K562 (cell line): ENCODE data around the gene RPS6KA4. TPM values are rescaled to one million over a fixed set of nuclear protein-coding genes. Genes with fewer than 3 reads are reported as not detected.

Experiments
- ATAC-seq: fragments of 200-7000 bp; cut with Tn5 transposase; 3 replicates; pipeline ENCODE4 v1.9.1; 2020; ENCODE audit warnings: moderate library complexity
- BruUV-seq: library from RNA; stranded (reverse); fragments of 400-500 nt; replicated peaks from 2 replicates; lab custom pipeline; 2021; lab: Mats Ljungman, UMichigan
- CTCF ChIA-PET: fragments of 300-600 bp; formaldehyde crosslinking; extraction: SDS; loops from one replicate; lab custom pipeline; 2021; ENCODE audit warnings: low intra/inter-chr PET ratio; lab: Yijun Ruan, JAX
- POLR2A ChIA-PET: fragments of 300-600, 350-650 bp; sonication (Branson Sonifier 250); formaldehyde crosslinking; extraction: SDS; loops from one replicate; lab custom pipeline; 2021; ENCODE audit warnings: antibody characterized with exemption, inconsistent platforms; lab: Yijun Ruan, JAX
- DNase-seq, 4 experiments: peaks; one replicate each; pipeline versions ENCODE4 v3.0.0 to v3.0.0-alpha.2; 2011 to 2018; ENCODE audit warnings: low spot score in 3 of 4, mixed read lengths in 3 of 4; ENCODE audit errors: extremely low read depth in 1 of 4
- FAIRE-seq: peaks from 2 replicates; lab custom pipeline; 2011; peaks lifted over from hg19 to GRCh38; lab: Jason Lieb, UNC
- H2AFZ ChIP-seq: 2 replicates; pipeline ENCODE4 v1.6.0; 2011; ENCODE audit warnings: low read depth, low read length, control low read depth, inconsistent platforms
- H3K27ac ChIP-seq: fragments of 200-600 bp; 3 replicates; pipeline ENCODE4 v1.8.0; 2011; ENCODE audit warnings: low read depth, mild to moderate bottlenecking, control low read depth, inconsistent platforms, low read length, moderate library complexity, mixed read lengths; ENCODE audit errors: extremely low read depth
- H3K27me3 ChIP-seq, 2 experiments: fragments of 300-600 bp in 1 of 2; 2 replicates in 1 of 2; 3 replicates in 1 of 2; pipeline versions ENCODE4 v1.6.0 to v1.8.0; 2011; ENCODE audit warnings: inconsistent platforms in 2 of 2, low read length in 2 of 2, mild to moderate bottlenecking in 1 of 2, mixed read lengths in 1 of 2, moderate library complexity in 1 of 2; ENCODE audit not compliant: control insufficient read depth in 2 of 2, insufficient read depth in 2 of 2
- H3K36me3 ChIP-seq: fragments of 300-600 bp; 3 replicates; pipeline ENCODE4 v1.8.0; 2011; ENCODE audit warnings: mild to moderate bottlenecking, low read length, inconsistent platforms; ENCODE audit not compliant: control insufficient read depth, insufficient read depth
- H3K4me1 ChIP-seq, 2 experiments: fragments of 200-600 bp in 1 of 2; replicated peaks in 1 of 2; 2 replicates in 1 of 2; 3 replicates in 1 of 2; pipeline versions ENCODE4 v1.5.1 to v1.8.0; 2011; ENCODE audit warnings: inconsistent platforms in 2 of 2, low read length in 2 of 2, mild to moderate bottlenecking in 1 of 2, mixed read lengths in 1 of 2, moderate library complexity in 1 of 2; ENCODE audit not compliant: control insufficient read depth in 2 of 2, insufficient read depth in 2 of 2
- H3K4me2 ChIP-seq: 2 replicates; pipeline ENCODE4 v1.6.1; 2011; ENCODE audit warnings: low read length, control low read depth, inconsistent platforms, mixed read lengths; ENCODE audit not compliant: insufficient read depth
- H3K4me3 ChIP-seq: fragments of 200-600 bp; sonication (generic), shearing (Covaris generic); 2 replicates; pipeline ENCODE4 v1.5.1; 2016; ENCODE audit warnings: control low read depth, inconsistent platforms
- H3K79me2 ChIP-seq: fragments of 200-600 bp; 3 replicates; pipeline ENCODE4 v1.8.0; 2011; ENCODE audit warnings: low read length, inconsistent platforms; ENCODE audit not compliant: control insufficient read depth, insufficient read depth
- H3K9ac ChIP-seq, 2 experiments: 2 replicates each; pipeline versions ENCODE4 v1.6.0 to v1.6.1; 2011; ENCODE audit warnings: low read depth in 2 of 2, low read length in 2 of 2, control low read depth in 1 of 2, inconsistent platforms in 1 of 2, mild to moderate bottlenecking in 1 of 2, mixed read lengths in 1 of 2; ENCODE audit not compliant: insufficient read depth in 1 of 2
- H3K9me1 ChIP-seq: one replicate; pipeline ENCODE4 v1.6.0; 2011; ENCODE audit warnings: inconsistent platforms, mild to moderate bottlenecking, low read length, moderate library complexity; ENCODE audit not compliant: control insufficient read depth, insufficient read depth
- H3K9me3 ChIP-seq: replicated peaks from 2 replicates; pipeline ENCODE4 v1.5.1; 2011; ENCODE audit warnings: low read depth, low read length, inconsistent platforms; ENCODE audit not compliant: control insufficient read depth, insufficient read depth
- H4K20me1 ChIP-seq: replicated peaks from 2 replicates; pipeline ENCODE4 v1.6.1; 2011; ENCODE audit warnings: low read length, inconsistent platforms, mixed read lengths; ENCODE audit not compliant: control insufficient read depth, insufficient read depth
- CEBPB ChIP-seq: fragments of 450-650 bp; IDR thresholded peaks from 2 replicates; pipeline ENCODE4 v1.6.1; 2016; ENCODE audit warnings: missing genetic modification characterization, missing compliant biosample characterization
- PML ChIP-seq: IDR thresholded peaks from 2 replicates; pipeline ENCODE4 v1.6.1; 2012; ENCODE audit warnings: low read length, inconsistent platforms
- RBFOX2 ChIP-seq: fragments of 200-400 bp; formaldehyde crosslinking; IDR thresholded peaks from 2 replicates; pipeline ENCODE4 v1.6.1; 2017; ENCODE audit warnings: low read depth, mild to moderate bottlenecking, low read length, moderate library complexity
- WGBS: fragments of 100-300 bp; shearing (Covaris generic); methylation state at CpG from one replicate; pipeline ENCODE4 v1.1.6; 2016; ENCODE audit warnings: low coverage, mixed read lengths; ENCODE audit not compliant: insufficient coverage; ENCODE audit errors: missing lambda C conversion rate; 5-methylcytosine and 5-hydroxymethylcytosine counted together
- in situ Hi-C: fragments of 300-500 bp; cut with MboI; formaldehyde crosslinking; loops from 4 replicates; pipeline ENCODE4 v1.15.0; 2018; ENCODE audit warnings: inconsistent platforms, mixed read lengths
- intact Hi-C: fragments of 100-400 bp; cut with micrococcal nuclease; formaldehyde crosslinking; loops from 2 replicates; pipeline ENCODE4 v1.14.2; 2022
- polyA plus RNA-seq, 8 experiments: library from polyadenylated mRNA; depleted of rRNA in 4 of 8; stranded (reverse) in 5 of 8; unstranded in 3 of 8; fragments of >200 nt; fragmentation: Nextera tagmentation in 2 of 8; fragmentation: Illumina TruSeq in 1 of 8; extraction: Ambion mirVana in 2 of 8; extraction: Trizol in 1 of 8; gene quantifications; 2 replicates each; pipeline versions ENCODE4 v1.2.1 to v1.2.3, GENCODE V29; 2011 to 2014; ENCODE audit warnings: inconsistent platforms in 1 of 8, missing spikeins in 1 of 8
- total RNA-seq, 7 experiments: library from RNA; depleted of rRNA in 6 of 7; stranded (reverse); fragments of >200 nt in 6 of 7; fragmentation: Illumina TruSeq in 2 of 7; extraction: Trizol in 2 of 7; gene quantifications; 2 replicates each; pipeline versions ENCODE4 v1.2.1 to v1.2.3, GENCODE V29; 2011 to 2021; ENCODE audit warnings: low replicate concordance in 1 of 7
- TF ChIP-seq, protein P1 (sequence below): IDR thresholded peaks from 2 replicates; pipeline ENCODE4 v1.6.1; 2016; ENCODE audit warnings: missing genetic modification characterization, missing compliant biosample characterization
- TF ChIP-seq, protein P2 (sequence below): sonication (generic); formaldehyde crosslinking; IDR thresholded peaks from 2 replicates; pipeline ENCODE4 v1.8.0; 2022; ENCODE audit warnings: missing genetic modification reagents, mild to moderate bottlenecking, moderate library complexity, borderline replicate concordance

The RPS6KA4 gene
- total and polyA plus RNA-seq, 9 of the 15 experiments (the other 6 are each of a cell fraction or from before 2014, with no cell fraction given): 0.15 to 23.8 (median 9.8) TPM

DNA sequence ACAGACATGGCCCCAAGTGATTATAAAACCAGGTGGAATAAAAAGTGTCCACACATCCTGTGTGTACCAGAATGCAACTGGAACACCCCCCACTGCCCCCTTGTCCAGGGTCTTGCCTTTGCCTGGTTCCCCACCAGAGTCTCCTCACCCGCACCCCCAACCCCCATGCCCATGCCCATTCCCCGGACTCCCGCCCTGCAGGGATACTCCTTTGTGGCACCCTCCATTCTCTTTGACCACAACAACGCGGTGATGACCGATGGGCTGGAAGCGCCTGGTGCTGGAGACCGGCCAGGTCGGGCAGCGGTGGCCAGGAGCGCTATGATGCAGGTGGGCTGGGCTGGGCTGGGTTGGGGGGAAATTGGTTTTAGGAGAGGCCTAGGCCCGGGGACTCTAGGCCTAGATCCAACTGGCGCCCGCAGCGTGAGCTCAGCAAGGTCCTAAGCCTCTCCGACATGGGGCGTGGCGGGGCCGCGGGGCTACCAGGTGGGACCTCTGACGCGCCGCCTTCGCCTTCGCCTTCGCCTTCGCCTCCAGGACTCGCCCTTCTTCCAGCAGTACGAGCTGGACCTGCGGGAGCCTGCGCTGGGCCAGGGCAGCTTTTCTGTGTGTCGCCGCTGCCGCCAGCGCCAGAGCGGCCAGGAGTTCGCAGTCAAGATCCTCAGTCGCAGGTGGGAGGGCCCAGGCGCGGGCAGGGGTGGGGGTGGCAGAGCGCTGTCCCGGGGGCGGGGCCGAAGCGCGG lies 9.1 kb downstream of the RPS6KA4 start:
- TF ChIP-seq, protein P1, sequence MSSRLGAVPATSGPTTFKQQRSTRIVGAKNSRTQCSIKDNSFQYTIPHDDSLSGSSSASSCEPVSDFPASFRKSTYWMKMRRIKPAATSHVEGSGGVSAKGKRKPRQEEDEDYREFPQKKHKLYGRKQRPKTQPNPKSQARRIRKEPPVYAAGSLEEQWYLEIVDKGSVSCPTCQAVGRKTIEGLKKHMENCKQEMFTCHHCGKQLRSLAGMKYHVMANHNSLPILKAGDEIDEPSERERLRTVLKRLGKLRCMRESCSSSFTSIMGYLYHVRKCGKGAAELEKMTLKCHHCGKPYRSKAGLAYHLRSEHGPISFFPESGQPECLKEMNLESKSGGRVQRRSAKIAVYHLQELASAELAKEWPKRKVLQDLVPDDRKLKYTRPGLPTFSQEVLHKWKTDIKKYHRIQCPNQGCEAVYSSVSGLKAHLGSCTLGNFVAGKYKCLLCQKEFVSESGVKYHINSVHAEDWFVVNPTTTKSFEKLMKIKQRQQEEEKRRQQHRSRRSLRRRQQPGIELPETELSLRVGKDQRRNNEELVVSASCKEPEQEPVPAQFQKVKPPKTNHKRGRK (tag): no peak
- no peak for TF ChIP-seq PML
- TF ChIP-seq RBFOX2: peak; percentile 39; the same call in 1 of the 2 replicates
- no peak for TF ChIP-seq CEBPB (tag)
- TF ChIP-seq, protein P2, sequence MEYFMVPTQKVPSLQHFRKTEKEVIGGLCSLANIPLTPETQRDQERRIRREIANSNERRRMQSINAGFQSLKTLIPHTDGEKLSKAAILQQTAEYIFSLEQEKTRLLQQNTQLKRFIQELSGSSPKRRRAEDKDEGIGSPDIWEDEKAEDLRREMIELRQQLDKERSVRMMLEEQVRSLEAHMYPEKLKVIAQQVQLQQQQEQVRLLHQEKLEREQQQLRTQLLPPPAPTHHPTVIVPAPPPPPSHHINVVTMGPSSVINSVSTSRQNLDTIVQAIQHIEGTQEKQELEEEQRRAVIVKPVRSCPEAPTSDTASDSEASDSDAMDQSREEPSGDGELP (CRISPR knock-in tag): no peak
- Histone ChIP-seq H3K79me2 (no peaks in the 10 kb centered on the region), H3K4me1 (peaks cover 0 to 22% of the 10 kb centered on the region in 2 experiments; a peak in 2 of 5 replicates), H4K20me1 (no peaks in the 10 kb centered on the region), H2AFZ (no peak overlapping the region), H3K9ac (no peak overlapping the region), H3K27ac (no peak overlapping the region), H3K4me2 (no peak overlapping the region), H3K36me3 (peaks cover 58% of the 10 kb centered on the region; the same call in 2 of the 3 replicates), H3K9me3 (no peaks in the 10 kb centered on the region; the same call in 1 of the 2 replicates), H3K9me1 (no peaks in the 10 kb centered on the region), H3K27me3 (no peaks in the 10 kb centered on the region), H3K4me3 (no peak overlapping the region)
- intact Hi-C loops: no loop called here
- no TSS peak for BruUV-seq
- ChIA-PET POLR2A (interaction anchor here (1.1 to 2.1 kb wide), 3 partner anchors 10 to 13 kb away, joined by 4 to 6 read pairs (median 5); no protein-coding TSS in a partner anchor), CTCF (no interaction called here)
- DNase-seq (no peak), FAIRE-seq (no peak), ATAC-seq (no peak)
- 97% methylated on average over 24 of the region's 46 CpGs for WGBS
- in situ Hi-C loops: no loop called here
